H1 (cell line): ENCODE data around the gene C1RL. TPM values are rescaled to one million over a fixed set of nuclear protein-coding genes. Genes with fewer than 3 reads are reported as not detected.

Experiments used
- CTCF ChIA-PET: fragments of 300-600 bp; sonication (Branson Sonifier 250); formaldehyde crosslinking; loops from one replicate; lab custom pipeline; 2021; ENCODE audit not compliant: partially characterized antibody; lab: Charles Lee
- POLR2A ChIA-PET: fragments of 300-600 bp; sonication (Branson Sonifier 250); formaldehyde crosslinking; loops from one replicate; lab custom pipeline; 2021; ENCODE audit warnings: inconsistent platforms; ENCODE audit not compliant: partially characterized antibody; lab: Charles Lee
- DNase-seq, 2 experiments: peaks; one replicate each; pipeline versions ENCODE4 v3.0.0 to v3.0.0-alpha.2; 2010 to 2022; ENCODE audit warnings: low spot score in 2 of 2, low read depth in 1 of 2, mixed read lengths in 1 of 2
- FAIRE-seq: peaks from 2 replicates; lab custom pipeline; 2011; peaks lifted over from hg19 to GRCh38; lab: Jason Lieb, UNC
- H2AFZ ChIP-seq: 2 replicates; pipeline ENCODE4 v1.8.1; 2012; ENCODE audit warnings: low read length, inconsistent platforms
- H2AK5ac ChIP-seq: 2 replicates; pipeline ENCODE4 v1.6.1; 2013; ENCODE audit warnings: low read depth, low read length
- H2BK120ac ChIP-seq: replicated peaks from 2 replicates; pipeline ENCODE3; 2013; ENCODE audit warnings: low read depth, low read length, inconsistent platforms
- H2BK12ac ChIP-seq: 2 replicates; pipeline ENCODE4 v1.6.1; 2013; ENCODE audit warnings: low read depth, low read length
- H2BK15ac ChIP-seq: 2 replicates; pipeline ENCODE4 v1.6.1; 2013; ENCODE audit warnings: low read length
- H2BK20ac ChIP-seq: 2 replicates; pipeline ENCODE4 v1.6.1; 2013; ENCODE audit warnings: low read length
- H2BK5ac ChIP-seq: 2 replicates; pipeline ENCODE4 v1.6.1; 2013; ENCODE audit warnings: low read depth, low read length
- H3K14ac ChIP-seq: 2 replicates; pipeline ENCODE4 v1.6.1; 2013; ENCODE audit warnings: inconsistent platforms; ENCODE audit not compliant: insufficient read length
- H3K18ac ChIP-seq: 2 replicates; pipeline ENCODE4 v1.6.1; 2013; ENCODE audit warnings: low read length; ENCODE audit errors: extremely low read depth
- H3K23ac ChIP-seq: 2 replicates; pipeline ENCODE4 v1.6.1; 2013; ENCODE audit warnings: inconsistent platforms; ENCODE audit not compliant: insufficient read length
- H3K23me2 ChIP-seq: 2 replicates; pipeline ENCODE4 v1.6.1; 2013; ENCODE audit warnings: low read depth, low read length
- H3K27ac ChIP-seq: 2 replicates; pipeline ENCODE4 v1.6.1; 2011; ENCODE audit warnings: low read depth, low read length, inconsistent platforms
- H3K27me3 ChIP-seq, 4 experiments: replicated peaks in 1 of 4; 1 replicate in 1 of 4; 2 replicates in 3 of 4; pipeline versions ENCODE4 v1.6.1 to v1.8.1; 2011 to 2013; ENCODE audit warnings: low read length in 3 of 4, mild to moderate bottlenecking in 3 of 4, inconsistent platforms in 2 of 4, mixed read lengths in 2 of 4, moderate library complexity in 1 of 4; ENCODE audit not compliant: control insufficient read depth in 3 of 4, insufficient read depth in 3 of 4; ENCODE audit errors: extremely low read depth in 1 of 4
- H3K36me3 ChIP-seq, 4 experiments: 2 replicates each; pipeline versions ENCODE4 v1.6.1 to v1.8.1; 2011 to 2013; ENCODE audit warnings: mild to moderate bottlenecking in 4 of 4, low read length in 3 of 4, moderate library complexity in 2 of 4, control low read depth in 1 of 4, inconsistent platforms in 1 of 4; ENCODE audit not compliant: insufficient read depth in 4 of 4, control insufficient read depth in 2 of 4
- H3K4ac ChIP-seq: replicated peaks from 2 replicates; pipeline ENCODE3; 2013; ENCODE audit warnings: low read length, low read depth, mixed read lengths, inconsistent platforms; ENCODE audit not compliant: insufficient read length
- H3K4me1 ChIP-seq, 4 experiments: replicated peaks in 1 of 4; 1 replicate in 1 of 4; 2 replicates in 3 of 4; pipeline versions ENCODE4 v1.6.1 to v1.8.1; 2011 to 2013; ENCODE audit warnings: low read length in 3 of 4, inconsistent platforms in 2 of 4, mixed read lengths in 1 of 4; ENCODE audit not compliant: insufficient read depth in 4 of 4, control insufficient read depth in 3 of 4
- H3K4me2 ChIP-seq, 2 experiments: 2 replicates each; pipeline versions ENCODE4 v1.6.1 to v1.8.1; 2011 to 2013; ENCODE audit warnings: low read depth in 2 of 2, low read length in 2 of 2, control low read depth in 1 of 2, inconsistent platforms in 1 of 2, mild to moderate bottlenecking in 1 of 2; ENCODE audit not compliant: insufficient read depth in 1 of 2
- H3K4me3 ChIP-seq, 4 experiments: fragments of 200-600, 300-600 bp in 1 of 4; sonication (generic), shearing (Covaris generic), sonication (Bioruptor Twin) in 1 of 4; 2 replicates each; pipeline versions ENCODE4 v1.5.1 to v1.8.1; 2011 to 2016; ENCODE audit warnings: low read length in 4 of 4, low read depth in 3 of 4, control low read depth in 2 of 4, inconsistent platforms in 2 of 4, mild to moderate bottlenecking in 2 of 4, mixed read lengths in 1 of 4, moderate library complexity in 1 of 4; ENCODE audit not compliant: insufficient read depth in 2 of 4; ENCODE audit errors: extremely low read depth in 1 of 4
- H3K56ac ChIP-seq: replicated peaks from 2 replicates; pipeline ENCODE3; 2013; ENCODE audit warnings: low read depth, mild to moderate bottlenecking, mixed read lengths, low read length, inconsistent platforms; ENCODE audit not compliant: insufficient read length
- H3K79me1 ChIP-seq: 2 replicates; pipeline ENCODE4 v1.6.1; 2013; ENCODE audit warnings: low read depth, low read length, control low read depth
- H3K79me2 ChIP-seq, 2 experiments: 2 replicates each; pipeline versions ENCODE4 v1.6.1 to v1.8.1; 2012 to 2013; ENCODE audit warnings: low read length in 2 of 2, mild to moderate bottlenecking in 2 of 2, inconsistent platforms in 1 of 2; ENCODE audit not compliant: insufficient read depth in 2 of 2, control insufficient read depth in 1 of 2
- H3K9ac ChIP-seq, 4 experiments: replicated peaks in 1 of 4; 1 replicate in 1 of 4; 2 replicates in 3 of 4; pipeline versions ENCODE4 v1.6.1 to v1.8.1; 2011 to 2013; ENCODE audit warnings: low read depth in 3 of 4, low read length in 3 of 4, control low read depth in 2 of 4, mild to moderate bottlenecking in 2 of 4, moderate library complexity in 2 of 4, inconsistent platforms in 1 of 4; ENCODE audit errors: extremely low read depth in 1 of 4
- H3K9me3 ChIP-seq, 2 experiments: 2 replicates each; pipeline versions ENCODE4 v1.6.1 to v1.8.1; 2012 to 2013; ENCODE audit warnings: mild to moderate bottlenecking in 2 of 2, moderate library complexity in 2 of 2, control low read depth in 1 of 2, inconsistent platforms in 1 of 2, low read depth in 1 of 2, low read length in 1 of 2, mixed read lengths in 1 of 2; ENCODE audit not compliant: insufficient read depth in 2 of 2
- H4K20me1 ChIP-seq, 2 experiments: replicated peaks in 1 of 2; 2 replicates each; pipeline versions ENCODE3 to v1.8.1; 2011 to 2013; ENCODE audit warnings: inconsistent platforms in 2 of 2, low read length in 2 of 2, mild to moderate bottlenecking in 1 of 2; ENCODE audit not compliant: insufficient read depth in 2 of 2, control insufficient read depth in 1 of 2
- H4K5ac ChIP-seq: 2 replicates; pipeline ENCODE4 v1.6.1; 2013; ENCODE audit warnings: low read length, low read depth, mixed read lengths, inconsistent platforms; ENCODE audit not compliant: insufficient read length
- H4K8ac ChIP-seq: 2 replicates; pipeline ENCODE4 v1.8.0; 2013; ENCODE audit warnings: mild to moderate bottlenecking, moderate library complexity, low read length, inconsistent platforms; ENCODE audit not compliant: insufficient read depth; ENCODE audit errors: extremely low read depth
- H4K91ac ChIP-seq: replicated peaks from 2 replicates; pipeline ENCODE3; 2013; ENCODE audit warnings: low read length, mixed read lengths, inconsistent platforms; ENCODE audit not compliant: insufficient read length
- CBX5 ChIP-seq: fragments of 300-800, 300-1000 bp; sonication (generic); IDR thresholded peaks from 2 replicates; pipeline ENCODE4 v1.7.1; 2016; ENCODE audit warnings: antibody characterized with exemption, low read length, low read depth
- CEBPB ChIP-seq: IDR thresholded peaks from 2 replicates; pipeline ENCODE4 v1.6.1; 2012; ENCODE audit warnings: low read depth, low read length
- GTF2F1 ChIP-seq: IDR thresholded peaks from 2 replicates; pipeline ENCODE4 v1.6.1; 2012; ENCODE audit warnings: low read depth, low read length, improper control_type of control experiment, borderline replicate concordance
- MAX ChIP-seq: IDR thresholded peaks from 2 replicates; pipeline ENCODE4 v1.6.1; 2012; ENCODE audit warnings: inconsistent platforms
- TAF1 ChIP-seq: IDR thresholded peaks from 2 replicates; pipeline ENCODE4 v1.6.1; 2011; ENCODE audit warnings: mild to moderate bottlenecking, low read depth, low read length
- WGBS, 2 experiments: shearing (Covaris generic) in 1 of 2; methylation state at CpG; one replicate each; pipeline versions ENCODE4 v1.1.6 to v1.1.7; 2013 to 2015; ENCODE audit warnings: low lambda C conversion rate in 2 of 2, mixed read lengths in 2 of 2, inconsistent platforms in 1 of 2, low coverage in 1 of 2, missing lambda C conversion rate in 1 of 2; ENCODE audit not compliant: insufficient replicate concordance in 2 of 2, insufficient coverage in 1 of 2, insufficient read length in 1 of 2; ENCODE audit errors: extremely low coverage in 1 of 2, missing lambda C conversion rate in 1 of 2; 5-methylcytosine and 5-hydroxymethylcytosine counted together
- polyA plus RNA-seq, 7 experiments: library from polyadenylated mRNA; depleted of rRNA in 3 of 7; stranded (reverse) in 5 of 7; unstranded in 2 of 7; fragments of >200 nt in 5 of 7; fragments of 200-250 nt in 2 of 7; gene quantifications; 1 replicate in 5 of 7; 2 replicates in 1 of 7; 4 replicates in 1 of 7; pipeline versions ENCODE4 v1.2.1 to v1.2.3, GENCODE V29; 2011 to 2013; ENCODE audit warnings: missing spikeins in 2 of 7, mixed read lengths in 2 of 7
- total RNA-seq: library from RNA; stranded (reverse); fragmentation: NEBNext Ultra II Directional; extraction: Animal tissue kit (Norgen Biotek cat#: 25700); gene quantifications from 2 replicates; pipeline ENCODE4 v1.2.1, GENCODE V29; 2021

The C1RL gene
- total and polyA plus RNA-seq, 2 of the 8 experiments (the other 6 are each of a cell fraction or from before 2014, with no cell fraction given): 11.4 to 15.5 TPM

DNA sequence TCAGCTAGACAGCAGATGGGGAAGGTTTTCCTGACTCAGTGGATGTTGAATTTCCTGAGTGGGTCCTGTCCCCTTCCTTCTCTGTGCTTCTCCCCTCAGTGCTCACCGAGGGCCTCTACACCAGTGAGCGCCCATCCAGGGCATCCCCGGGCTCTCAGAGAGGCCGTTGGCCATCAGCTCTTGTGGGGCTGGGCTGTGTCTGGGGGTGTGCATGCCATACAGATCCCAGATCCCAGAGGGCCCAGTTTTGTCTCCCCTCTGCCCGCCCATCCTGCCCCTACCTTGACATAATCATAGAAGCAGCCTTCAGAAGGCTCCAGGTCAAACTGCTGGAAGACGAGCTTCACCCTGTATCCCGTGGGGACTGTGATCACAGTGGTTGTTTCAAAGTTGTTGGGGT is 17.8 kb downstream of the C1RL start:
- no peak overlapping the region for H2BK120ac ChIP-seq
- H3K4ac ChIP-seq: no peak overlapping the region
- no peak overlapping the region for H3K23ac ChIP-seq
- H3K79me1 ChIP-seq: no peaks in the 10 kb centered on the region
- no peaks in the 10 kb centered on the region for H3K79me2 ChIP-seq
- peak overlapping the region; percentile 99; the same call in 1 of the 2 replicates for H2BK12ac ChIP-seq
- H3K9me3 ChIP-seq: no peaks in the 10 kb centered on the region
- CTCF ChIA-PET: interaction anchor here (0.8 to 4.3 kb wide), 18 partner anchors 11 to 157 kb away, joined by 3 to 34 read pairs (median 4); partner anchors contain the start of genes C1RL and C1S
- peaks cover 7 to 21% (median 16%) of the 10 kb centered on the region in 4 experiments for H3K4me1 ChIP-seq
- H3K9ac ChIP-seq: no peak overlapping the region
- no peaks in the 10 kb centered on the region for H3K36me3 ChIP-seq
- H4K91ac ChIP-seq: no peak overlapping the region
- no peaks in the 10 kb centered on the region; a peak in 1 of 7 replicates for H3K27me3 ChIP-seq
- H2AK5ac ChIP-seq: no peak overlapping the region
- no peak overlapping the region for H3K56ac ChIP-seq
- H3K23me2 ChIP-seq: peaks cover 1% of the 10 kb centered on the region; the same call in 1 of the 2 replicates
- no peak overlapping the region for H2BK15ac ChIP-seq
- H2BK20ac ChIP-seq: no peak overlapping the region; the same call in 1 of the 2 replicates
- no peak overlapping the region for H3K14ac ChIP-seq
- 0 out of 2 replicates have a peak overlapping the region, but pooled peaks have one; percentile 21 for H2AFZ ChIP-seq
- WGBS, 2 experiments: 92% methylated on average over 5 of the region's 7 CpGs; no CpG with 5 or more reads in 1 of the 2 experiments
- POLR2A ChIA-PET: interaction anchor here (0.7 to 2.6 kb wide), 10 partner anchors 8 to 166 kb away, joined by 3 to 14 read pairs (median 4); partner anchors contain the start of genes C12orf57, C1RL and RNU7-1
- no peak overlapping the region for H2BK5ac ChIP-seq
- H3K27ac ChIP-seq: no peak overlapping the region
- no peak overlapping the region for H3K4me3 ChIP-seq
- DNase-seq: no peak
- no peak overlapping the region; the same call in 1 of the 2 replicates for H4K8ac ChIP-seq
- no peak overlapping the region for H3K18ac ChIP-seq
- no peak for FAIRE-seq
- peaks cover 0 to 1% of the 10 kb centered on the region in 2 experiments for H4K20me1 ChIP-seq
- H4K5ac ChIP-seq: no peak overlapping the region
- H3K4me2 ChIP-seq: peak overlapping the region; percentile 45 to 84; a peak in 3 of 4 replicates
- TF ChIP-seq MAX (no peak), TAF1 (no peak), CEBPB (no peak), CBX5 (no peak), GTF2F1 (no peak)
